ENCODE results near the gene SASS6. TPM values are rescaled to one million over a fixed set of nuclear protein-coding genes. Genes with fewer than 3 reads are reported as not detected.

Gene SASS6
- total and polyA plus RNA-seq, 9 donors, result 3.1 to 5.0 (median 3.9) TPM

GRCh38 chr1:100076319-100076718 is 56.4 kb downstream of the SASS6 start:
- Histone ChIP-seq H3K27ac (ENCODE audit: low read length) (no peak overlapping the region), H3K36me3 (ENCODE audit: control insufficient read depth, insufficient read depth, low read length) (peaks cover 46% of the 10 kb centered on the region)
- WGBS (ENCODE audit: insufficient coverage), result no CpG with 5 or more reads among the region's 2 CpGs

DNA sequence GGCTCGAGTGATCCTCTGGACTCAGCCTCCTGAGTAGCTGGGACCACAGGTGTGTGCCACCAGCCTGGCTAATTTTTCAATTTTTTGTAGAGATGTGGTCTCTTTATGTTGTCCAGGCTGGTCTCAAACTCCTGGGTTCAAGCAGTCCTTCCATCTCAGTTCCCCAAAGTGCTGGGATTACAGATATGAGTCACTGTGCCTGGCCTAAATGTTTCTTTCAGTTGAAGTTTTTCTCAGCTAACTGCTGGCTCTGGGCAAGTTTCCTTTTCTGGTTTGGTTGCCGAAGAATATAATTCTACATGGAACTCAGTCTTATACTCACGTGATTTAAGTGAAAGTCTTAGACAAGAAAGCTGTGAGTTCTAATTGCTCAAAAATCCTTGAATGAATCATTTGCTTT is 57.0 kb downstream of the SASS6 start:
- no peak overlapping the region for H3K4me3 ChIP-seq (ENCODE audit: low read length)
- peaks cover 46% of the 10 kb centered on the region for H3K36me3 ChIP-seq (ENCODE audit: control insufficient read depth, insufficient read depth, low read length)
- no peaks in the 10 kb centered on the region for H3K4me1 ChIP-seq (ENCODE audit: control insufficient read depth, insufficient read depth, low read length)
- no peak overlapping the region for H3K27ac ChIP-seq (ENCODE audit: low read length)
- no CpG with 5 or more reads among the region's 3 CpGs for WGBS (ENCODE audit: insufficient coverage)
- no peak for DNase-seq
- H3K9me3 ChIP-seq (replicated peaks; ENCODE audit: control insufficient read depth, low read depth, low read length), result no peaks in the 10 kb centered on the region
- no peaks in the 10 kb centered on the region for H3K27me3 ChIP-seq (ENCODE audit: control insufficient read depth, insufficient read depth, low read length)

More at GRCh38 chr1:100076319-100076718, 56.4 kb downstream of the SASS6 start:
- Histone ChIP-seq H3K27me3 (ENCODE audit: control insufficient read depth, insufficient read depth, low read length) (no peaks in the 10 kb centered on the region), H3K4me1 (ENCODE audit: control insufficient read depth, insufficient read depth, low read length) (no peaks in the 10 kb centered on the region), H3K4me3 (ENCODE audit: low read length) (no peak overlapping the region), H3K9me3 (replicated peaks; ENCODE audit: control insufficient read depth, low read depth, low read length) (no peaks in the 10 kb centered on the region)
- no peak for DNase-seq

DNA sequence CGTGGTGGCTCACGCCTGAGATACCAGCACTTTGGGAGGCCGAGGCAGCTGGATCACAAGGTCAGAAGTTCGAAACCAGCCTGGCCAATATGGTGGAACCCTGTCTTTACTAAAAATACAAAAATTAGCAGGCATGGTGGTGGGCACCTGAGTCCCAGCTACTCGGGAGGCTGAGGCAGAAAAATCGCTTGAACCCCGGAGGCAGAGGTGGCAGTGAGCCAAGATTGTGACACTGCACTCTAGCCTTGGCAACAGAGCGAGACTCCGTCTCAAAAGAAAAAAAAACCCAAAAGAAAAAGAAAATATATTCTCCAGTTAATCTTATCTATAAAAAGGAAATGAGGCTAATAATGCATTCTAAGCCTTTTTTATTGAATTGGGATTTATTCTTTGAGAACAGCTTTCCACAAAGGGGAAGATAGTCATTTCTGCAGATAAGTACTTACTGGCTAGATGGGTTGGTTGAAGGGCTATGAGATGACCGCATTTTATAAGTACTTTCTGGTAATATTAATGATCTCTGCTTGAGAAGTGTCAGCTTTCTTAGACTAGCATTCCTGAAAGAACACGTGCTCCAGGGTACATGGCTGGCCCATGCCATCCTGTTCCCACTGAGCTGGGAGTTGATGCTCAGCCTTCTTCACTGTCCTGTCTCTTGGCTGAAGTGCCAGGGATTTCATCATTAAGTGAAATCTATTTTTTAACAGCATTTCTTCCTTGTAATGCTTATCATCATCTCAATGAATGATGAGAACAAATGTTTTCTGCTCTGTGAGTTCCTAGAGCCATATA is 57.9 kb downstream of the SASS6 start:
- DNase-seq, result no peak
- Histone ChIP-seq H3K27me3 (ENCODE audit: control insufficient read depth, insufficient read depth, low read length) (no peaks in the 10 kb centered on the region), H3K27ac (ENCODE audit: low read length) (no peak overlapping the region), H3K4me3 (ENCODE audit: low read length) (no peak overlapping the region), H3K9me3 (replicated peaks; ENCODE audit: control insufficient read depth, low read depth, low read length) (no peaks in the 10 kb centered on the region), H3K36me3 (ENCODE audit: control insufficient read depth, insufficient read depth, low read length) (peaks cover 47% of the 10 kb centered on the region), H3K4me1 (ENCODE audit: control insufficient read depth, insufficient read depth, low read length) (no peaks in the 10 kb centered on the region)
- WGBS (ENCODE audit: insufficient coverage), result 97% methylated on average over 4 of the region's 11 CpGs

DNA sequence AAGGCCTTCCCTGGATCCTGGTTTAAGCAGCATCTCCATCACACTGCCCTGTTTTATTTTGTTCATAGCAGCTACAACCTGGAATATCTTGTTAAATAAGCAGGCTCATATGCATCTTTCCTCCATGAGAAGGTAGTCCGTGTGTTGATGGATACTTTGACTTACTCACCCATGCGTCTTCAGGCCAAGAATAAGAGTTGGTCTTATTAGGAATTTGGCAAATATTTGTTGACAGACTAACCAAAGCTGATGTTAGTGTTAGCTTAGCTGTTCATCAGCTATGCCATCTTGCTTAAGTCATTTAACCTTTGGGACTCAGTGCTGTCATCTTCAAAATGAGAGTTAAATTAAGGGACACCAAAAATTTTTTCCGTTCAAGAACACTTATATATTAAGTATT is 59.2 kb downstream of the SASS6 start:
- no CpG with 5 or more reads among the region's 3 CpGs for WGBS (ENCODE audit: insufficient coverage)

GRCh38 chr1:100070201-100070939 is 62.4 kb downstream of the SASS6 start:
- 97% methylated on average over 3 of the region's 5 CpGs for WGBS (ENCODE audit: insufficient coverage)
- H3K27ac ChIP-seq (ENCODE audit: low read length), result no peak overlapping the region
- peaks cover 51% of the 10 kb centered on the region for H3K36me3 ChIP-seq (ENCODE audit: control insufficient read depth, insufficient read depth, low read length)
- no peaks in the 10 kb centered on the region for H3K27me3 ChIP-seq (ENCODE audit: control insufficient read depth, insufficient read depth, low read length)
- no peak for DNase-seq
- no peaks in the 10 kb centered on the region for H3K9me3 ChIP-seq (replicated peaks; ENCODE audit: control insufficient read depth, low read depth, low read length)
- no peak overlapping the region for H3K4me3 ChIP-seq (ENCODE audit: low read length)
- H3K4me1 ChIP-seq (ENCODE audit: control insufficient read depth, insufficient read depth, low read length), result no peaks in the 10 kb centered on the region

More for the DNA sequence above, 59.2 kb downstream of the SASS6 start:
- Histone ChIP-seq H3K4me1 (ENCODE audit: control insufficient read depth, insufficient read depth, low read length) (no peaks in the 10 kb centered on the region), H3K36me3 (ENCODE audit: control insufficient read depth, insufficient read depth, low read length) (peaks cover 42% of the 10 kb centered on the region), H3K27me3 (ENCODE audit: control insufficient read depth, insufficient read depth, low read length) (no peaks in the 10 kb centered on the region), H3K9me3 (replicated peaks; ENCODE audit: control insufficient read depth, low read depth, low read length) (no peaks in the 10 kb centered on the region), H3K27ac (ENCODE audit: low read length) (no peak overlapping the region), H3K4me3 (ENCODE audit: low read length) (no peak overlapping the region)
- DNase-seq, result no peak

- no CpG with 5 or more reads among the region's 2 CpGs for WGBS (ENCODE audit: insufficient coverage)
- DNase-seq, result no peak
- no peaks in the 10 kb centered on the region for H3K9me3 ChIP-seq (replicated peaks; ENCODE audit: control insufficient read depth, low read depth, low read length)
- no peaks in the 10 kb centered on the region for H3K4me1 ChIP-seq (ENCODE audit: control insufficient read depth, insufficient read depth, low read length)
- H3K4me3 ChIP-seq (ENCODE audit: low read length), result no peak overlapping the region
- no peaks in the 10 kb centered on the region for H3K27me3 ChIP-seq (ENCODE audit: control insufficient read depth, insufficient read depth, low read length)
- peaks cover 48% of the 10 kb centered on the region for H3K36me3 ChIP-seq (ENCODE audit: control insufficient read depth, insufficient read depth, low read length)
- no peak overlapping the region for H3K27ac ChIP-seq (ENCODE audit: low read length)
These were observed 66.8 kb downstream of the SASS6 start for GRCh38 chr1:100065969-100066227.

- H3K27ac ChIP-seq (ENCODE audit: low read length), result no peak overlapping the region
- H3K4me3 ChIP-seq (ENCODE audit: low read length), result no peak overlapping the region
- no peaks in the 10 kb centered on the region for H3K4me1 ChIP-seq (ENCODE audit: control insufficient read depth, insufficient read depth, low read length)
- WGBS (ENCODE audit: insufficient coverage), result 94% methylated on average over 1 of the region's 1 CpG
- peaks cover 53% of the 10 kb centered on the region for H3K36me3 ChIP-seq (ENCODE audit: control insufficient read depth, insufficient read depth, low read length)
- H3K27me3 ChIP-seq (ENCODE audit: control insufficient read depth, insufficient read depth, low read length), result no peaks in the 10 kb centered on the region
- no peak for DNase-seq
- H3K9me3 ChIP-seq (replicated peaks; ENCODE audit: control insufficient read depth, low read depth, low read length), result no peaks in the 10 kb centered on the region
These were observed 67.4 kb downstream of the SASS6 start for GRCh38 chr1:100065183-100065968.

GRCh38 chr1:100061681-100062080 is 71.0 kb downstream of the SASS6 start:
- Histone ChIP-seq H3K27ac (ENCODE audit: low read length) (no peak overlapping the region), H3K4me3 (ENCODE audit: low read length) (no peak overlapping the region), H3K9me3 (replicated peaks; ENCODE audit: control insufficient read depth, low read depth, low read length) (no peaks in the 10 kb centered on the region), H3K36me3 (ENCODE audit: control insufficient read depth, insufficient read depth, low read length) (peaks cover 31% of the 10 kb centered on the region), H3K4me1 (ENCODE audit: control insufficient read depth, insufficient read depth, low read length) (no peaks in the 10 kb centered on the region), H3K27me3 (ENCODE audit: control insufficient read depth, insufficient read depth, low read length) (no peaks in the 10 kb centered on the region)
- no peak for DNase-seq
- no CpG with 5 or more reads among the region's 3 CpGs for WGBS (ENCODE audit: insufficient coverage)

GRCh38 chr1:100053727-100054126 is 79.0 kb downstream of the SASS6 start:
- peaks cover 6% of the 10 kb centered on the region for H3K36me3 ChIP-seq (ENCODE audit: control insufficient read depth, insufficient read depth, low read length)
- 80% methylated on average over 1 of the region's 4 CpGs for WGBS (ENCODE audit: insufficient coverage)

DNA sequence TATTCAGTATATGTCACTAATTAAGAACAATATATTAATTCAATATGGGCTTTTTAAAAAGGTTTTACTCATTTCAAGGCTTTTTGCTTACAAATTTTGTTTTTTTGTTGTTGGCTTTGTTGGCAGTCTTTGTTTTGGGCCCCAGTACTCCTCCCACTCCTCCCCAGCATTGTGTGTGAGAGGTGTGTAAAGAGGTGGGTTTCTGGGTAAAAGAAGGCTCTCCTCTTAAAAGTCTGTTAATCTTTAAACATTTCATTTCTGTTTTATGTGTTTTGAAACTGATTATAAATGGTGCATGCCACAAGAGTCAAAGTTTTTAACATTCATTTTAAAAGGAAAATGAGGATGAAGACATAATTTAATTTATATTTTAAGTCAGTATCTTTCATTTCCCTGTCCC is 79.6 kb downstream of the SASS6 start:
- no peak for DNase-seq
- Histone ChIP-seq H3K27ac (ENCODE audit: low read length) (no peak overlapping the region), H3K4me3 (ENCODE audit: low read length) (no peak overlapping the region), H3K9me3 (replicated peaks; ENCODE audit: control insufficient read depth, low read depth, low read length) (no peaks in the 10 kb centered on the region), H3K27me3 (ENCODE audit: control insufficient read depth, insufficient read depth, low read length) (no peaks in the 10 kb centered on the region), H3K4me1 (ENCODE audit: control insufficient read depth, insufficient read depth, low read length) (no peaks in the 10 kb centered on the region), H3K36me3 (ENCODE audit: control insufficient read depth, insufficient read depth, low read length) (peaks cover 6% of the 10 kb centered on the region)

More at GRCh38 chr1:100053727-100054126, 79.0 kb downstream of the SASS6 start:
- no peak overlapping the region for H3K27ac ChIP-seq (ENCODE audit: low read length)
- H3K9me3 ChIP-seq (replicated peaks; ENCODE audit: control insufficient read depth, low read depth, low read length), result no peaks in the 10 kb centered on the region
- no peak for DNase-seq
- H3K27me3 ChIP-seq (ENCODE audit: control insufficient read depth, insufficient read depth, low read length), result no peaks in the 10 kb centered on the region
- H3K4me1 ChIP-seq (ENCODE audit: control insufficient read depth, insufficient read depth, low read length), result no peaks in the 10 kb centered on the region
- no peak overlapping the region for H3K4me3 ChIP-seq (ENCODE audit: low read length)

Measured in muscle of leg (tissue), 11 donors.